ENCODE data around the gene CIRBP. TPM values are rescaled to one million over a fixed set of nuclear protein-coding genes. Genes with fewer than 3 reads are reported as not detected.

The CIRBP gene
- total RNA-seq, 1 experiment from 2014 or later: 115 TPM

GRCh38 chr19:1230783-1231489 lies 38.2 kb upstream of the CIRBP start:
- no peak for DNase-seq (ENCODE audit: low read depth)

GRCh38 chr19:1231729-1232637 lies 37.1 kb upstream of the CIRBP start:
- DNase-seq (ENCODE audit: low read depth): peak; percentile 50

DNA sequence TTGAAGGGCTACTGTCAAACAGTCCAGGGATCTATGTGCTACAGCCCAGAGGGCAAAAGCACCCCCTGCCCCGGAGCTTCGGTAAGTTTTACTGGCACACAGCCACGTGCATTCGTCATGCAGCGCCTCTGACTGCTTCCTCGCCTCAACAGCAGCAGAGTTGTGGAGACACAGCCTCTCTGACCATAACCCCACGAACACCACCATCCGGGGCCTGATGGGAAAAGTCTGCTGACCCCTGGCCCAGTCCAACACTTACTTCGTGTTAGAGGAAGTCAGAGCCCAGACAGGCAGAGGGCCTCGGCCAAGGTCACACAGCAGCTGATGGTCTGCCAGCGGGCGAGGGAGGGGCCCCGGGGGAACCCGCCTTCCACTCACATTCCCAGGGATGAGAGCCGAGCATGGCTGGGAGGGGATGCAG lies 36.5 kb upstream of the CIRBP start:
- DNase-seq (ENCODE audit: low read depth): peak; percentile 65

DNA sequence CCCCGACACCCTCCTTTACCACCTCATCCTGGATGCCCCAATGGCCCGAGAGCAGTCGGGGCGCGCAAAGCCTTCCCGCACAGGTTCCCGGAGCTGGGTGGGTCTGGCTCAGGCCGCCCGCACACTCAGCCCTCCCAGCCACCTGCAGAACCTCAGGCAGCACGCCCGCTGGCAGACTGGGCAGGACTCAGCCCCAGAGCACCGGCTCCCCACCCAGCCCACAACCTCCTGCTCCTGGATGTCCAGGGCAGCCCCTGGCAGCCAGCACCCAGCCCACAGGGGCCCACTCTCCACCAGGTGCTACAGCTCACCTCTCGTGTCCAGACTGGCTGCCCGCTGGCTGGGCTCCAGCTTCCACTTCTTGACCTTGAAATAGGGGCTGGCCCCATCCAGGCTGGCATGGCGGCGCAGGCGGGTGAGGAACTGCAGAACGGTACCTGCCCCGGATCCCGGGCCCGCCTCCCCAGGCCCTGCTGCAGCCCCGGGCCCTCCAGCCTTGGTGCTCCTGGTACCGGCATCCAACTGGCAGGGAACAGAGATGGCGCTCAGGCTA lies 35.9 kb upstream of the CIRBP start:
- no peak for DNase-seq (ENCODE audit: low read depth)

DNA sequence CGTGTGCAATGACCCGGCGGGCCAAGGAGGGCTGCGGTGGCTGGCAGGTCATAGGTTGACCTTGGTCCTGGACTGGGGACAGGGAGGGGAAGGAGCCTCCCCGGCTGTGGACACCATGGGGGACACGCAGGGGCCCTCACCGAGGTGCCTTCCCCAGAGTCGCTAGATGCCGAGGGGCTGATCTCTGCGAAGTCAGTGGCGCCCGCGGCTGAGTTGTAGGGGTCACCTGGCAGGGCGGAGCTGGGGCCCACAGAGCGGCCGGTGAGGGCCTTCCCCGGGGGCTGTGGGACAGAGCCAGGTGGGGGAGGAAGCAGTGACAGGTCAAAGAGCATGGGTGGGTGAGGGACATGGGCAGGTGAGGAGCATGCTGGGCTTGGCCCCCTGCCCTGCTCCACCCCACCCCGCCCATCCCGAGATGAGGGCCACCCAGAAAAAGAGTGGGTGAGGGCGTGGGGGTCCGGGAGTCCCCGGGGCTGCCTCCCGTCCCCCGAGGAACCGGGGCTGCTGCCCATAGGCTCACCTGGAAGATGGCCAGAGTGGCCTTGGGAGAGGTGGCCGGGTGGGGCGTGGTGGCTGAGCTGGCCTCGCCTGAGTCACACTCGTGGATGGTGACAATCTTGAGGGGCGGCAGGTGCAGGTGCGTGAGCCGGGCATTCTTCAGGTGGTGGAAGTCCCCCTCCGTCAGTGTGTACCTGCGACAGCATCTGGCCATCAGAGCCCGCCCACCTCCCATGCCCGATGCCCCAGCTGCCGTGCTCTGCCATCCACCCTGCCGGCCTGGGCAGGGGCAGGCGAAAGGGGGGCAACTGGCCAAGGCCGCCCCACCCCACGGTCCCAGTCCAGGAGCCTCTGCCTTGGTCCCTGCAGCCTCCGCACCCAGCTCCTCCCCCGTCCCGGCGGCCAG lies 34.8 kb upstream of the CIRBP start:
- DNase-seq (ENCODE audit: low read depth): no peak

DNA sequence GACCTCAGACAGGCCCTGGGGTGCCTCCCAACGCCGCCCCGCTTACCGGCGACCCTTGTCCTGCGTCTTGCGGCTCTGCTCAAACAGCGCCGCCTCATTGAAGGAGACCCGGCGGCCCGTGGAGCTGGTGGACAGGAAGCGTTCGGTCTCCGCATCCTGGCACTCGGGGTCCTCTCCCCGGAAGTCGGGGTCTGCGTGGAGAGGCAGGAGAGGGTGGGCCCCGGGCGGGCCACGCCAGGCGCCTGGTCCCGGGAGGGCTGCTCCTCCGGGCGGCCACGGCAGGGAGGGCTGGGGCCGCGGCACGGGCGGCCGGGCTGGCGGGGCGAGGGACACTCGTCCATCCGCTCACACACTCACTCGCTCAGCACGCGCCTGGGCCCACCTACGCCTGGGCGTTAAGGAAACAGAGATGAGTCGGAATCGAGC lies 34.2 kb upstream of the CIRBP start:
- DNase-seq (ENCODE audit: low read depth): no peak

DNA sequence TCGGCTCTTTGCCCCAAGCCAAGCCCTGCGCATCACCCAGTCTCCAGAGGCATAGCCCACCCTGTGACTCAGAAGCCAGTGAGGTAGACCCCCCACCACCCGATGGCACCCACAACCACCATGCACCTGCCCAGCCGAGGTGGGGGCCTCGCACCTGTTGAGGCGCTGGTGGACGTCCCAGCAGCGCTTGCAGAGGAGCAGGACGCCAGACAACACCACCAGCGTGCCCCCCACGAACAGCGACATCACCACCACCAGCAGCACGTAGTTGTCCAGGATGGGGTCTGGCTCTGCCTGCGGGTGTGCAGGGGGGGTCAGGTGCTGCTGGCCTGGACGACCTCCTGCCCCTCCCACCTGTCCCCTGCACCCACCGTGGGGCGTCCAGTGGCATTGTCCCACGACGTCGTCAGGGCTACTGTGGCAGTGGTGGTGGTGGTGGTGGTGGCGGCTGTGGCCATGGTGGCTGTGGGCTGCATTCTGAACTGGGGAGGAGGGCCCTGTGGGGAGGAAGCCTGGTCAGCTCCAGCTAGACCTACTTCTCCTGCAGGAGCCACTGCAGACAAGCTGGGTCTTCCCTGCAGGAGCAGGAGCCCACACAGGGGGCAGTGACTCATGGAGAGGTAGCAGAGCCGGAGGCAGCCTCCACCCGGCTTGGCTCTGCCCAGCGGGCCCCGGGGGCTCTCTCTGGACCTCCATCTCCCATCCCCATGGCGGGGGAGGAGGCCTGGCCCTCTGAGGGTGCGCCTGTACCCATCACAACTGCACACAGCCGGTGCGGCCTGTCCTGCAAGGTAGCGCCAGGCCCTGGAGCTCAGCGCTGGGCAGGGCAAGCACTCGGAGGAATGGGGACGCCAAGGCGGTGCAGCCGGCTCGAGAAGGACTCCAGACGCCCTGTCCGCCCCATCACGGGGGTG lies 33.2 kb upstream of the CIRBP start:
- DNase-seq (ENCODE audit: low read depth): peak; percentile 73

DNA sequence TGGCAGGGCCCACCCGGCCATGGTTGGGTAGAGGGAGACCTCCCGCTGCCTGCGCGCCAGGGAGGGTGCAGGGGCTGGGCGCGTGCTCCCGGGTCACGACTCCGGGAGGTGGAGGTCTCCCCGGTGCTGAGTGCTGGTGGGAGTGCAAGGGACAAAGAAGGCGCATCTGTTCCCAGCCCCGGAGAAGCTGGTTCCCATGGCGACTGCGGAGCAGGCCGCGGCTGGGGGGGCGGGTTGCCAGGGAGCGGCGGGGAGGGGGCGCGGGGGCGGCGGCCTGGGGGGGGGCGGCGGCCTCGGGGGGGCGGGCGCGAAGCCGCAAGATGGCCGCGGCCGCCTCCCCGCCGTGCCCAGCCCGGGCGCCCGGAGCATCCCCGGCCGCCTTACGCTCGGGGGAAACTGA lies 32.6 kb upstream of the CIRBP start:
- no peak for DNase-seq (ENCODE audit: low read depth)

DNA sequence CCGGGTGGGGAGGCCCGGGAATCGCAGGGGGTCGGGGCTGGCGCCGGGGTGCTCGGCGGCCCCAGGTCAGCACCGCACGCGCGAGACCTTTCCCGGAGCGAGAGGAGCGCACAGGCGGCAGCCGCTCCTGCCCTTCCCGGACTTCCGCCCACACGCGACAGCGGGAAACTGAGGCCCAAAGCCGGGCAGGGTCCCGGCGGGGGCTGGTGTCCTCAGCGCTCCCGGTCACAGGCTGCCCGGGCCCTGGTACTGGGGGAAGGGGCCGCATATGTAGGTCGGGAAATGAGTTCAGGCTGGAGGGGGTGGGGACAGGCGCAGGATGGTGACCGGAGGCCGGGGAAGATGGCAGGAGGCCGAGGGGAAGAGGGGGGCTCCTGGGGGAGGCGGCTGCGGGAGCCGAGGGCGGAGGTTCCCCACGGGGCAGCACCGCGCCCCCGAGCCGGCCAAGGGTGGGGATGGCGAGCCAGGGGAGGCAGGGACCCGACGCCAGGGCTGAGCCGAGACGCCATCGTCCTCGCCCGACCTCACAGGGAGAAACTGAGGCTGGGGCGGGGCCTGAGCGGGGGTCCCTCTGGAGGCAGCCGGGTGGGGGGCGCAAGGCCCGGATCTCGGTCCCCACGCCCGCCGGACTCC lies 32.0 kb upstream of the CIRBP start:
- no peak for DNase-seq (ENCODE audit: low read depth)

- DNase-seq (ENCODE audit: low read depth): peak; percentile 28
Measured at GRCh38 chr19:1237754-1238368, 31.3 kb upstream of the CIRBP start, which contains the start of gene CBARP. CBARP (minus strand) TSS chr19:1238005; CDS start chr19:1236100, 1,905 bp downstream.

GRCh38 chr19:1238369-1239303 lies 30.5 kb upstream of the CIRBP start:
- DNase-seq (ENCODE audit: low read depth): no peak

GRCh38 chr19:1239420-1239795 lies 29.7 kb upstream of the CIRBP start:
- no peak for DNase-seq (ENCODE audit: low read depth)

DNA sequence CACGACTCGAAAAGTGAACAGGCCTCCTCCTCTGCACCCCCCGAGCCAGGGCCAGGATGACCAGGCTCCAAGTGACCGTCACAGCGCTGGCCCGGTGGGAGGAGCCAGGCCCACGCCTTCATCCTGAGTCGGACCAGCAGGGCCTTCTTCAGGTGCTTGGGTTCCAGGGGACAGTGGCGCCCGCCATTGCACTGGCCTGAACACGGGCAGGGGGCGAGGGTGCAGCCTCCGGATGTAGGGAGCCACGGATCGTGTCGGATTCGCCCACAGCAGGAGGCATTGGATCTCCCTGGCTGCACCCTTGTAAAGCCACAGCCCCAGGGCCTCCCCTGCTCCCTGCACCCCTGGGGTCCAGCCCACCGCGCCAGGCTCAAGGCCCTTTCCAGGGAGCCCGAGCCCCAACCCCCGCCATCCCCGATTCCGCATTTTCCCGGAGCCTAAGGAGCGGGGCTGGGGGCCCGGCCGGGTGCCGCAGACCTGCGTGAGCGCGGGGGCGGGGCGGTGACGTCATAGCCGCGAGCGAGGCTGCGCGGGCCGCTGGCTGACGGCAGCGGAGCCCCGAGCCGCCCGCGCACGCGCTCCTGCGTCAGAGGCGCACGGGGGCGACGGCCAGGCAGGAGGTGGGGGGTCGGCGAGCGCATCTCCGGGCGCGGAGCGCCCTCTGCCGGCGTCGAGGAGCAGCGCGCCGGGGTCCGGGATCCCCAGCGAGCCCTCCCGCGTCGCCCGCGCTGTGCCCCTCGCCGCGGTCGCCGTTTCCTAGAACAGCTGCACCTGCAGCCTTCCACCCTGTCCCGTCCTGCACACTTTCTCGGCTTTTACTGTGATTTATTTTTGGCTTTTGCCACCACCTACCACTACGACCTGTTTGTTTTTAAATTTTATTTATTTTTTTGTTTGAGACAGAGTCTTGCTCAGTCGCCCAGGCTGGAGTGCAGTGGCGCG lies 29.1 kb upstream of the CIRBP start:
- DNase-seq (ENCODE audit: low read depth): peak; percentile 79

GRCh38 chr19:1240925-1241324 lies 28.2 kb upstream of the CIRBP start:
- no peak for DNase-seq (ENCODE audit: low read depth)

DNA sequence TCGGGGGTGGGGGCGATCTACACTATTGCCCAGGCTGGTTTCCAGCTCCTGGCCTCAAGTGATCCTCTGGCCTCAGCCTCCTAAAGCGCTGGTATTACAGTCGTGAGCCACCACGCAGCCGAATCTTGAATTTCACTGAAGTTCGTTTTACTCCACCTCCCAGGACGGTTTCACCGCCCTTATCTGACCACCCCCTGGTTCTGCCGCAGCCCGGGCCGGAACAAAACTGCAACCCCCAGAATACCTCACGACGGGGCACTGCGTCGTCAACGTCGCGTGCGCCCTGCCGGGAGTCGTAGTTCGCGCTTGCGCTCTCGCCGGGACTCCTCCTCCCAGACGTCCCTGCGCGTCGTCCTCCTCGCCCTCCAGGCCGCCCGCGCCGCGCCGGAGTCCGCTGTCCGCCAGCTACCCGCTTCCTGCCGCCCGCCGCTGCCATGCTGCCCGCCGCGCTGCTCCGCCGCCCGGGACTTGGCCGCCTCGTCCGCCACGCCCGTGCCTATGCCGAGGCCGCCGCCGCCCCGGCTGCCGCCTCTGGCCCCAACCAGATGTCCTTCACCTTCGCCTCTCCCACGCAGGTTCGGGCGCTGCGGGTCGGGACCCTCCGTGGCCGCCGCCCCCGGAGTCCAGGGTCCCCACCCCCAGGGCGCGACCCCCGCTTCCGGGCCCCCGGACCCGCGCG lies 27.6 kb upstream of the CIRBP start, which contains the start of gene ATP5F1D:
Gene ATP5F1D, plus strand, starts transcription at position 335 of the 679 bp plus-strand sequence. Its CDS starts 100 bp downstream, at position 435.
- DNase-seq (ENCODE audit: low read depth): peak; percentile 93
